C4-2B (cell line): Measurements from ENCODE around the gene DTX1.

Experiments used
- H3K27ac ChIP-seq: fragments of 450-650 bp; 2 replicates; pipeline ENCODE4 v1.5.1; 2017
- CTCF ChIP-seq: fragments of 450-650 bp; conservative IDR thresholded peaks from 2 replicates; pipeline ENCODE4 v1.5.1; 2017; ENCODE audit warnings: mild to moderate bottlenecking
- ZFX ChIP-seq: fragments of 450-650 bp; IDR thresholded peaks from 2 replicates; pipeline ENCODE4 v1.6.1; 2017

DTX1 gene

GRCh38 chr12:113073586-113073985 lies 17.1 kb downstream of the DTX1 start:
- no peak for TF ChIP-seq ZFX
- H3K27ac ChIP-seq: no peak overlapping the region

GRCh38 chr12:113075137-113075683 lies 18.7 kb downstream of the DTX1 start:
- TF ChIP-seq ZFX (no peak), CTCF (no peak)
- no peak overlapping the region for H3K27ac ChIP-seq

- H3K27ac ChIP-seq: no peak overlapping the region
Observed at GRCh38 chr12:113077057-113077858, 20.7 kb downstream of the DTX1 start.

GRCh38 chr12:113077859-113078255 lies 21.3 kb downstream of the DTX1 start:
- no peak overlapping the region for H3K27ac ChIP-seq
- TF ChIP-seq ZFX: no peak
- TF ChIP-seq CTCF: no peak

More at GRCh38 chr12:113077057-113077858, 20.7 kb downstream of the DTX1 start:
- no peak for TF ChIP-seq CTCF
- TF ChIP-seq ZFX: no peak

- no peak overlapping the region for H3K27ac ChIP-seq
Observed at GRCh38 chr12:113081873-113082272, 25.3 kb downstream of the DTX1 start.

GRCh38 chr12:113082486-113083148 lies 26.1 kb downstream of the DTX1 start:
- TF ChIP-seq CTCF: no peak
- TF ChIP-seq ZFX: no peak

More at GRCh38 chr12:113081873-113082272, 25.3 kb downstream of the DTX1 start:
- TF ChIP-seq ZFX (no peak), CTCF (no peak)

GRCh38 chr12:113083863-113084435 lies 27.4 kb downstream of the DTX1 start:
- H3K27ac ChIP-seq: no peak overlapping the region

More at GRCh38 chr12:113082486-113083148, 26.1 kb downstream of the DTX1 start:
- no peak overlapping the region for H3K27ac ChIP-seq

More at GRCh38 chr12:113083863-113084435, 27.4 kb downstream of the DTX1 start:
- no peak for TF ChIP-seq ZFX
- no peak for TF ChIP-seq CTCF
